HG02678 (cell line): ENCODE results near the gene ATP10B.

Experiments
- ATAC-seq: cut with Tn5 transposase; IDR thresholded peaks from one replicate; pipeline ENCODE4 v1.9.1; 2021; ENCODE audit warnings: mild to moderate bottlenecking, moderate library complexity; ENCODE audit not compliant: unreplicated experiment

ATP10B gene

DNA sequence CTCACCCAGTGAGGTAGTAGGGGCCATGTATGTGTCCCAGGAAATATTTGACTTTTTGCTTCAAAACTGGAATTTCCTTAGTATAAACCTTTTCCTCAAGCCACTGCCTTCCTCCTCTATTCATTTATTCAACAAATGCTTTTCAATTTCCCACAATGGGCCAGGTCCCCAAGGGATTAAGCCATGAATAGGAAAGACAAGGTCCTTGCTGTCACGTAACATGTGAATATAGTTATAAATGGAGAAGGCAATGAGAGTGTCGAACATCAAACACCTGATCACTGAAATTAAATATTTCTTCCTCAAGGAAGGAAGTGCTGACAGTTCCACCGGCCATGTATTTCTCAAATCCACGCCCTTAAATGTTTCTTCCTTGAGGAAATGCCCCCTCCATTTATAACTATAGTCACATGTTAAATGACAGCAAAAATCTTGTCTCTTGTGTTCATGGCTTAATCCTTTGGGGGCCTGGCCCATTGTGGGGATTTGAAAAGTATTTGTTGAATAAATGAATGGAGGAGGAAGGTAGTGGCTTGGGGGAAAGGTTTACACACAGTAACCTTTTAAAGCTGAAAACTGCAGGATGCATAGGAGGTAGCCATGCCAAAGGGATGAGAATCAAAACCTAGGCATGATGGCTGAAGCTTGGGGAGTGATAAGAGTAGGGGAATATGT is 284.8 kb downstream of the ATP10B start:
- no peak for ATAC-seq

DNA sequence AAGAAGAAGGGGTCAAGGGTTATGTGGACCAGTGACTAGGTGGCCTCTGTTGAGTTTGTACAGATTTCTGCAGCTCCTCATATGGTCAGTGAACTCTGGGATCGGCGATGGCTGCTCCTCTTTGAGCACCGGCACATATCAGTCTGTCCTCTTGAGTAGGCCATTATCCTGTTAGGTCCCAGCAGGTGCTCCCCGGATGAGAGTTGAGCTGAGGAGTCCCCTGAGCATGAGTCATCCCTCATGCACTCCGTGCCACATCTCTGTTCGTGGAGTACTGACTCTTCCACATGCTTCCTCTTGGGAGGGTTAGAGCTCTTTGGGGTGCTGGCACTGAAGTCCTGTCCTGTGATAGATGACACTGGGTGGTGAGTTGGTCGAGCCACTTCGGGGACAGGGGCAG is 286.6 kb downstream of the ATP10B start:
- no peak for ATAC-seq

GRCh38 chr5:160556846-160557245 is 295.2 kb downstream of the ATP10B start:
- no peak for ATAC-seq

- no peak for ATAC-seq
Measured at GRCh38 chr5:160555971-160556631, 295.9 kb downstream of the ATP10B start.

- no peak for ATAC-seq
Measured at GRCh38 chr5:160555581-160555970, 296.4 kb downstream of the ATP10B start.

DNA sequence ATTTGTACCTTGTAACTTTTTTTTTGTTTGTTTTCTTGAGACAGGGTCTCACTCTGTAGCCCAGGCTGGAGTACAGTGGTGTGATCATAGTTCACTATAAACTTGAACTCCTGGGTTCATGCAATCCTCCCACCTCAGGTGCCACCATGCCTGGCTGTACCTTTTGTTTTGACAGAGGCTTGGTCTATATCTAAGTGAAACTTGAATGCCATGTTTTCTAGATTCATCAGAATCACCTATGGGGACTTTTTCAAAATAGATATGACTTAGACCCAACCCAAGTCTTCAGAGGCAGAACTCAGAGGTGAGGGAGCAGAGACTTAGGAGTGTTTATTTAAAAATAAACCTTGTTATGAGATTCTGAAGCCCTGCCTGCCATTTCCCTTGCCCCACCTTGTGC is 301.9 kb downstream of the ATP10B start:
- ATAC-seq = no peak

GRCh38 chr5:160548949-160549645 is 302.9 kb downstream of the ATP10B start:
- ATAC-seq = no peak

GRCh38 chr5:160547872-160548271 is 304.1 kb downstream of the ATP10B start:
- no peak for ATAC-seq

- ATAC-seq = no peak
Measured at GRCh38 chr5:160547061-160547460, 304.9 kb downstream of the ATP10B start.

DNA sequence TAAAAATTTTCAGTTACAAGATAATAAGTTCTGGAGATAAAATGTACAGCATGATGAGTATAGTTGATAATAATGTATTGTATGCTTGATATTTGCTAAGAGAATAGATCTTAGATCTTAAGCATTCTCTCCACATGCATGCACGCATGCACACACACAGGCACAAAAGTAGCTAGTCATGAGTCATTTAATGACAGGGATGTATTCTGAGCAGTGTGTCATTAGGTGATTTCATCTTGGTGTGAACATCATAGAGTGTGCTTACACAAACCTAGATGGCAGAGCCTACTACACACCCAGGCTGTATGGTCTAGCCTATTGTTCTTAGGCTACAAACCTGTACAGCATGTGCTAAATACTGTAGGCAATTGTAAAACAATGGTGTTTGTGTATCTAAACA is 306.2 kb downstream of the ATP10B start:
- no peak for ATAC-seq

GRCh38 chr5:160543395-160543794 is 308.6 kb downstream of the ATP10B start:
- no peak for ATAC-seq

- ATAC-seq = no peak
Measured at GRCh38 chr5:160542840-160543239, 309.2 kb downstream of the ATP10B start.

DNA sequence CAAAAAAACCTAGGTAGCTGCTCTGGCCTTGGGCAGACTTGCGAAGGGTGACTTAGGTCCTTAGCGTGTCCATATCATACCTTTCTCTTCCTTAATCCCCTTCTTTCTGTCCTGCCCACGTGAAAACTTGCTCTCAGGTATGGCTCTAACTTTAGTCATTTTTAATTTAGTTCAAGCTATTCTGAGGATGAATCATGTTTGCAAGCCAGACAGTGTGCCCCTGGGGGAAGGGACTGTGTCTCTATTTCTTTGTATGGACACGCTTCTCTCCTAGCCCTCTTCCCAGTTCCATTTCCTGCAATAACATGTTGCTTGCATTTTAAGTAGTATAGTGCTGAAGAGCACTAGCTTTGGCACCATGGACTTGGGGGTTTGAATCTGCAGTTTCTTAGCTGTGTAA is 309.7 kb downstream of the ATP10B start:
- no peak for ATAC-seq

GRCh38 chr5:160539431-160539830 is 312.6 kb downstream of the ATP10B start:
- no peak for ATAC-seq

DNA sequence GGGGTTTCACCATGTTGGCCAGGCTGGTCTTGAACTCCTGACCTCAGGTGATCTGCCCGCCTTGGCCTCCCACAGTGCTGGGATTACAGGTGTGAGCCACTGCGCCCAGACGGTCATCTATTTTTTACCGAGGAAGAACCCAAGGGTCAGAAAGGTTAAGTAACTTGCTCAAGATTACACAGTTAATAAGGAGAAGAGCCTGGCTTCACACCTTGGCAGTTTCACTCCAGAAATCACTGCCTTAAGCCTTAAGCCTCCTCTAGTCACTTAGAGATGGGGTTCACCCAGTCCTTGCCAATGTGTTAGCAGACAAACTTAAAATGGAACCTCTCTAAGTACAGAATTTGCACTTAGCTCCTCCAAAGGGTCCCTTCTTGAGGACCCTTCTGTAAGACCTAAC is 314.1 kb downstream of the ATP10B start:
- no peak for ATAC-seq

DNA sequence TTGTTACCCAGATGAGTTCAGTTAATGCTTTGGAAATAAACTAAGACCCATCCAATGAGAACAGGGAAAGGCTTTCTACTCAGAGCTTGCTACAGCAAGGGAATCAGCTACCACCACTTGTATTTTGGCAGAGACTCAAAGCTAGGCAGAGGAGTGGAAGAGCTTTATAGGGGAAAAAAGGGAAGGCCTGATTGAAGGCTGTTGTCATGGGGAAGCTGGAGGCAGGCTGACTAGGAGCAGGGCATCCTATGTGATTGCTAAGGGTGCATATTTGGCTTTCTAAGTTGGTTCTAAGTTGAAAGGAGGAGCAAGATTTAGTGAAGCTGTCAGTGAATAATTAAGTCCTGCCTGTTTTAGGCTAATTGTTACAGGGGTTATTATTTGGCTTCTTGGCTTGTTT is 314.9 kb downstream of the ATP10B start:
- no peak for ATAC-seq

DNA sequence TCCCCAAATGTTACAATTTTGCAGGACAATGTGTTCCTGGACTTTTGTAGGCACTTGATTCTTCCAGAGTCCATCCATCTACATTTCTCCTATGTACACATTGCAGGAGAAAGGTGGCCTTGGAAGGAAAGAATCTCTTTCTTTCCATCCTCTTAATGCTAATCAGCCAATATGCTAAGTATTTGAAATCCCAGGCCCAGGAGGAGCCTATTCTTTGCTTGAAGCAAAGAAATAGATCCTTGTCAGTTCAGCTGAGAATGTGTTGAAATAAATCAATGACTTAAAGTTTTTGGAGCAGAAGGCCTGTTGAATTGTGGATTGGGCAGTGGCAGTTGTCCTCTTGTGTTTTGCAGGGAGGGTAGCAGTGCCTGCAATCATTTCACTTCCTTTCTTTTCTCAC is 317.1 kb downstream of the ATP10B start:
- no peak for ATAC-seq

DNA sequence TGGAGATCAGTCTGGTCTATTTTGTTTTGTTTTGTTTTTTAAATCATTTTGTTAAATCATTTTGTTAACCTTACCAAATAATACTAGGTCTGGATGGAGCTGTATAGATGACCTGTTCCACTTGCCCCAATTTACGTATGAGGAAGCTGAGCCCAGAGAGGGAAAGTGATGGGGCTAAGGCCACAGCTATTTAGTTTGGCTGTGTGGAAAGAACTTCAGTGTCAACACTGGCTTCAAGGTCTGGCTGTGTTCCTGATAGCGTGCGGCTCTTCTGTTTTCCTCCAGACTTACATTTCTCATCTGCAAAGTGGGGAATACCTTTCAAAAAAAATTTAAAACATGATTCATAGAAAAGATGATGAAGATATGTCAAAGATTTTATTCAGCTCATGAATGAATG is 317.9 kb downstream of the ATP10B start:
- ATAC-seq = no peak

DNA sequence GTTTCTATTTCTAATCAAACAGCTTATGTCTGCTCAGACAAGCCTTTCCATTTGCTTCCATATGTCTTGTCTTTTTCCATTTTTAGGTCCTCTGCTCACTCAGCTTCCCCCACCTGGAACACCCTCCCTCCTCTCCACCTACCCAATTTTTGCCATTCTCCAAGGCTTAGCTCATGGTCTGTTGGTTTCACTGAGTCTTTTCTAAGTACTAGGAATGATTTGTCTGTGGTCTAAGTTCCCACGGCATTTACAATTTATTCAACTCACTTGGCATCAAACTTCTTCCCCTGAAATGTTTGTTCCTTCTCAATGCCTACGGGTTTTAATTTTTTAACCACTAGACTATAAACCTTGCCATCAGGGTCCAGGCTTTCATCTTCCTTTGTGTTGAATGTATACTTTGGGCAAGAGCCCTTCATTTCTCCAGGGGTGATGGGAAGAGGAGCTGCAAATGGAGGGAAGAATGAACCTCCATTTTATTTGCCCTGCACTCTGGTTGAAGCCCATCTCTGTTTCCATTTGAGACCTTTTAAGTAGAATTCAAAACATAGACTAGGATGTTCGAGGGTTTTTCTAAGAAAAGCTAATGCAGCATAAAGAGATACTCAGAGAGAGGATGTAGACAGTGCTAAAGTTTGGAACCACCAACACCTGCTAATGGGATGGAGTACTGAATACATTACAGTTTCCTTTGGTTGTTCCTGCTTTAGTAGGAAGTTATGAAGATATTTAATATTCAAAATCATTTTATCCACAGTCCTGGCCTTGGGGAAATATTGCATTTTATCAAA is 326.3 kb downstream of the ATP10B start:
- ATAC-seq = no peak

DNA sequence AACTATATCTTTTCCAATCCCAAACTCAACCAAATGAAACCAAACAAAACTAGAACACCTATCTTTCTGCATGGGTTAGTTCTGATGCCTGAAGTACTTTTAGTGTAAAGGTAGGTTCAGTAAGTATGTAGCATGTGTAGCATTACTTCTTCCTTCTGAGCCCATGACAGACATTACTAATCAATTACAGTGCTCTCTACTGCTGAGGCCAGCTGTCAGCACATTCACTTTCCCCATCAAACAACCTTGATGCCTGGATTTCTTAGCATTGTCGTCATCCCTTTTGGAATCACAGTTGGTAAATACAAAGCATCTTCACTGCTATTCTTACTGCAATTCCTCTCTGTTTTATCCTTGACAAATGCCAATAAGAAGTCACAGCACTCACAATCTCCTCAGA is 327.2 kb downstream of the ATP10B start:
- no peak for ATAC-seq

GRCh38 chr5:160523502-160524163 is 328.4 kb downstream of the ATP10B start:
- ATAC-seq = no peak
